Measurements from ENCODE around the gene ERP27.

The ERP27 gene

GRCh38 chr12:14931791-14932560, 6.4 kb downstream of the ERP27 start:
- DNase-seq: no peak

GRCh38 chr12:14931359-14931758, 7.0 kb downstream of the ERP27 start:
- DNase-seq: no peak

- DNase-seq: no peak
Measured at GRCh38 chr12:14930299-14930698, 8.0 kb downstream of the ERP27 start.

- DNase-seq: peak; percentile 78
Measured at GRCh38 chr12:14928931-14929330, 9.4 kb downstream of the ERP27 start.

- DNase-seq: no peak
Measured at GRCh38 chr12:14927267-14927666, 11.1 kb downstream of the ERP27 start.

- DNase-seq: no peak
Measured at GRCh38 chr12:14924541-14924940, 13.8 kb downstream of the ERP27 start.

- no peak for DNase-seq
Measured at GRCh38 chr12:14923944-14924343, 14.4 kb downstream of the ERP27 start.

GRCh38 chr12:14921218-14921617, 17.1 kb downstream of the ERP27 start:
- DNase-seq: no peak

GRCh38 chr12:14920475-14921126, 17.7 kb downstream of the ERP27 start:
- DNase-seq: no peak

- DNase-seq: no peak
Measured at GRCh38 chr12:14919455-14919854, 18.9 kb downstream of the ERP27 start.

GRCh38 chr12:14915736-14916135, 22.6 kb downstream of the ERP27 start:
- no peak for DNase-seq

GRCh38 chr12:14913381-14913781, 25.0 kb downstream of the ERP27 start:
- DNase-seq: no peak

- no peak for DNase-seq
Measured at GRCh38 chr12:14911131-14911530, 27.2 kb downstream of the ERP27 start.

GRCh38 chr12:14910090-14910915, 28.0 kb downstream of the ERP27 start:
- DNase-seq: no peak

GRCh38 chr12:14907953-14908352, 30.4 kb downstream of the ERP27 start:
- no peak for DNase-seq

- no peak for DNase-seq
Measured at GRCh38 chr12:14906114-14906513, 32.2 kb downstream of the ERP27 start.

GRCh38 chr12:14905269-14906004, 32.9 kb downstream of the ERP27 start:
- no peak for DNase-seq

GRCh38 chr12:14904854-14905253, 33.5 kb downstream of the ERP27 start:
- DNase-seq: no peak

- DNase-seq: peak; percentile 6
Measured at GRCh38 chr12:14903386-14904098, 34.8 kb downstream of the ERP27 start.

GRCh38 chr12:14902465-14902864, 35.9 kb downstream of the ERP27 start:
- DNase-seq: no peak

GRCh38 chr12:14901228-14901562, 37.1 kb downstream of the ERP27 start:
- DNase-seq: no peak

- DNase-seq: no peak
Measured at GRCh38 chr12:14900521-14901227, 37.7 kb downstream of the ERP27 start.
